ENCODE results near the gene BNC2. TPM values are rescaled to one million over a fixed set of nuclear protein-coding genes. Genes with fewer than 3 reads are reported as not detected.

BNC2 gene
- total RNA-seq, 1 donor, result 2.5 TPM

DNA sequence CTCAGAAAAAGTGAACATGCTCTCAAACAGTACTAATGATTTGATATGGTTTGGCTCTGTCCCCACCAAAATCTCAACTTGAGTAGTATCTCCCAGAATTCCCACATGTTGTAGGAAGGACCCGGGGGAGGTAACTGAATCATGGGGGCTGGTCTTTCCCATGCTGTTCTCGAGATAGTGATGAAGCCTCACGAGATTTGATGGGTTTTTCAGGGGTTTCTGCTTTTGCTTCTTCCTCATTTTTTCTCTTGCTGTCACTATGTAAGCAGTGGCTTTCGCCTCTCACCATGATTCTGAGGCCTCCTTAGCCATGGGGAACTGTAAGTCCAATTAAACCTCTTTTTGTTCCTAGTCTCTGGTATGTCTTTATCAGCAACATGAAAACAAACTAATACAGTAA lies 401.3 kb downstream of the BNC2 start:
- Histone ChIP-seq H3K4me1 (ENCODE audit: insufficient read depth, low read length) (no peaks in the 10 kb centered on the region), H3K4me3 (ENCODE audit: low read length) (no peak overlapping the region), H3K27me3 (ENCODE audit: insufficient read depth, low read length) (no peaks in the 10 kb centered on the region), H3K9me3 (ENCODE audit: low read depth, low read length) (no peaks in the 10 kb centered on the region)

DNA sequence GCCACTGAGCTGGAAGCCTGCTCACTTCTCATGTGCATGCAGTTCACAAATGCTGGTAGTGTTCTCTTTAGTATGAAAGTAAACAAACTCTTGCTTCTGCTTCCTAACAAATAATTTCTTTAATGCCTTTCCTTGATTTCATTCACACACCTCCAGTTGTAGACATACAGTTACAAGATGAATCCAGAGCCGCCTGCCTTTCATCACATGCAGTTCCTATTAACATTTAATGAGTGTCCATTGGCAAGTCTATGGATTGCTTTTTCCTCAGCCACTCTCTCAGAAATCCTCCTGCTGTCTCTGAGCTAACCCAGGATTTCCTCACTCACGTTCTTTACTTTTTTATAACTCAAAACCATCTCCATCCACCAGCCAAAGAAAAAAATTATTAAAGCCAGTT lies 408.6 kb downstream of the BNC2 start:
- no peak overlapping the region for H3K4me3 ChIP-seq (ENCODE audit: low read length)
- H3K27me3 ChIP-seq (ENCODE audit: insufficient read depth, low read length), result no peaks in the 10 kb centered on the region
- H3K4me1 ChIP-seq (ENCODE audit: insufficient read depth, low read length), result no peaks in the 10 kb centered on the region
- no peaks in the 10 kb centered on the region for H3K9me3 ChIP-seq (ENCODE audit: low read depth, low read length)

DNA sequence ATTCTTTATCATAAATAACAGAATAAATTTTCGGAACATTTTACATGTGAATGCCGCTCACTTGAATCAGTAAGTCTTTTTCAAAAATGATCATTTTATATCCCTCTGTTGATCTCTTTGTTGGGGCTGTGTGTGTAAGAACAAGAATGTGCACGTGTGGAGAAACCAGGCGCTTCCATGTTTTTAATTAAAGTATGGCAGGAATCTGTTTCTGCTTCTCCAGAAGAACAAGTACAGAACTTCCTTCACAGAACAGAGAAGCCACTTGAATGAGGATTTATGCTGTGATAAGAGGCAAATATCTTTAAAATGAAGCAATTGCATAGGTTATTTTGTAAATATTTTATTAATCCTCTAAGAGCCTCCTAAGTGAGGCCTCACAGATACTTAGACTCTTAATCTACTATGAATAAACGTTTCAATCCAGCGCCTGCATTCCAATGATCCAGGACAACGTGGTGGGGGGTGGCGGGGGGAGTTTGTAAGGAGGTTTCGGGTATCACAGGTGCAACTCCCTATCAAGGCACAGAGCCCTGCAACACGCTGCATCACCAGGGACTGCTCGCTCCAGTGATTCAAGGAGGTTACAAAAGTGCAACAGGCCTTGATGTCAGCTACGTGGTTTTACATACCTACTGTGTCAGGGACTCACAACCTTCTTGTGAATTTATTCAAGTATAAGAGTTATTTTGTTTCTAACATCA lies 409.2 kb downstream of the BNC2 start:
- Histone ChIP-seq H3K4me3 (ENCODE audit: low read length) (no peak overlapping the region), H3K9me3 (ENCODE audit: low read depth, low read length) (no peaks in the 10 kb centered on the region), H3K4me1 (ENCODE audit: insufficient read depth, low read length) (no peaks in the 10 kb centered on the region), H3K27me3 (ENCODE audit: insufficient read depth, low read length) (no peaks in the 10 kb centered on the region)

DNA sequence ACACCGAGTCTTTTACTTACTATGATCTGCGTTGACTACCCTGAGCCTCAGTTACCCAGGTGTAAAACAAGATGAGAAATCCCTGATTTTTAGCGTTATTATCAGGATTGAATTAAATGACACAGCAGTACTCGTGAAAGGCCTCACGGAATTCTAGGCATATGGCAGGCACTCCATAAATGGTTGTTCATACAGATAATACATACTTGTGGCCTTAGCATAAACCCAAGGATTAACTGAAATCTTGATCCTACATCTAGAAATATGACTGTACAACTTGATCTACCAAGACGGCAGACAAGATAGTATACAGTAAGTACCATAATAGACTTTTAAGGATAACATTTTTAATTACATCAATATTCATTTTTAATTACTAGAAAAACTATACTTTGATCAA lies 409.8 kb downstream of the BNC2 start:
- Histone ChIP-seq H3K27me3 (ENCODE audit: insufficient read depth, low read length) (no peaks in the 10 kb centered on the region), H3K4me3 (ENCODE audit: low read length) (no peak overlapping the region), H3K9me3 (ENCODE audit: low read depth, low read length) (no peaks in the 10 kb centered on the region), H3K4me1 (ENCODE audit: insufficient read depth, low read length) (no peaks in the 10 kb centered on the region)

DNA sequence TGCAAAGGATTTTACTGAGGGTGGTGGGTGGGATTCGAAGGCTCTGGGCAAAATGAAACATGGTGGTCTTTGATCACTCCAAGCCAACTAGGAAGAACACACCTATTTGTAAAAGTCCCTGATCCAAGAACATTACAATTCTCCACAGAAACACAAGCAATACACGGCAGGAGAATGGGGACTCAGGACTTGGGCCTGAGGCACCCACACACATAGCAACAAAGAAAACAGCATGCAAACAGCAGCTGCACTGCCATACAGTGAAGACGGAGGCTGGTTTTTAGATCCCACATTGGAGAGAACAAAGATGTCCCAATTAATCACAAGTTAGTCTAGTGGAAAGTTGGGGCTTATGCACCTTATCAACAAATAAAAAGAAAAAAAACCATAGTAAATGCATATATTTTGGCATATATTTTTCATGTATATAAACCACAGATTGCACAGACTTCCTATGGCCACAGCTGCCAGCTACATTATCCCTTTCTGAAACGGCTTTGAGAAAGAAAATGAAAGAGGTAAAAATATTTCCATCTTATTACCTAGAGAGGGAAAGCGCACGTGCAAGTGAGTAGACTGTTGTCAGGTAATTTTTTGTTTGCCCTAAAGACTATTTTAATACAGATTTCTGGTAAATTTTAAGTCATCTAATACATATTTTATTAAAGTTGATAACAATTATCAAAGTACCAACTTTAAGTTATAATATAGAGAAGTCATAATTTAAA lies 410.9 kb downstream of the BNC2 start:
- no peak overlapping the region for H3K4me3 ChIP-seq (ENCODE audit: low read length)
- no peaks in the 10 kb centered on the region for H3K27me3 ChIP-seq (ENCODE audit: insufficient read depth, low read length)
- no peaks in the 10 kb centered on the region for H3K4me1 ChIP-seq (ENCODE audit: insufficient read depth, low read length)
- no peaks in the 10 kb centered on the region for H3K9me3 ChIP-seq (ENCODE audit: low read depth, low read length)

DNA sequence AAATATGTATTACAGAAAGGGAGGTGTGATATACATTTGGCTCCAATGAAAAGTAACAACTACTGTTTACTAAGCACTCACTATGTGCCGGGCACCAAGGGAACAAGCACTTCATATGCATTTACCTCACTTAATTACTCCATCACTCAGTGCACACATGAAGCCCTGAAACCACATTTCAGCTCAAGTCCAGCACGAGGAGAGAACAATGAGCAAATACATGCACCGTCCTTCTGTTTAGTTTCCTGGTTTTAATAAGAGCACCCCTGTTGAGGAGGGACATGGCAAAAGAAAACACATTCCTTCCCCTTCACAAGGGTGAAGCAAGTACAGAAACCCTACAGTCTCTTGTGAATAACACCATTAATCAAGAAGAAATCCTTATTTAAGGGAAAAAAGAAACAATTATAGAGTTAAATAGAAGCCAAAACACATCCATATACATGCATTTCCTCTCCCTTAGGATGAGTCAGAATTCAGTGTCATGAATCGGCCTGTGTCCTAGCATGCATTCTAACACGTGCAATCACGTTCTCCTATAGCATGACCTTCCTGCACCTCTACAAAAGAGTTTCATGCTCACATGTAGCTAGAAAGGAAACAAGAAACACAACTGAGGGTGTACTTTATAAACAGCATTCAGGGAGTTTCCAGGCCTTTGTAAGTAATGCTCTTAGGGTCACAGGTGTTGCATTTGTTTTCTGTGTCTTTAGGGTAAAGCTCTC lies 411.6 kb downstream of the BNC2 start:
- Histone ChIP-seq H3K4me3 (ENCODE audit: low read length) (no peak overlapping the region), H3K4me1 (ENCODE audit: insufficient read depth, low read length) (no peaks in the 10 kb centered on the region), H3K27me3 (ENCODE audit: insufficient read depth, low read length) (no peaks in the 10 kb centered on the region), H3K9me3 (ENCODE audit: low read depth, low read length) (no peaks in the 10 kb centered on the region)

DNA sequence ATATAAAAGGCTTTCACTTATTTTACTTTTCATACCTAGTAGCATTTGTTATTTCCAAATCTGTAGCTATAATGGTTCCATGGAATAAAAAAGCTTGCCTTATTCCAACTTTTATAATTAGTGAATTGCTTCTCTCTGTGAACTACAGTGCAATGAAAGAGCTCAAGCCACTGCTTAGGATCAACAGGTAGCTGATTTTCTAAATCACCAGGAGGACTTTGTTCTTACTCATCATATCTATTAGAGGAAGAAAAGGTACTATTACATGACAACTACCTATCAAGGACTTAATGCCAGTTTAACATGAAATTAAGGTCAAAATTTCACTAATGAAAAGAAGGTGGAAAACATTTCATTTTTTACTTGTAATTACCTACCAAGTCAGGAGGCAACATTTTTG lies 414.6 kb downstream of the BNC2 start:
- Histone ChIP-seq H3K27me3 (ENCODE audit: insufficient read depth, low read length) (no peaks in the 10 kb centered on the region), H3K4me3 (ENCODE audit: low read length) (no peak overlapping the region), H3K9me3 (ENCODE audit: low read depth, low read length) (no peaks in the 10 kb centered on the region), H3K4me1 (ENCODE audit: insufficient read depth, low read length) (no peaks in the 10 kb centered on the region)

DNA sequence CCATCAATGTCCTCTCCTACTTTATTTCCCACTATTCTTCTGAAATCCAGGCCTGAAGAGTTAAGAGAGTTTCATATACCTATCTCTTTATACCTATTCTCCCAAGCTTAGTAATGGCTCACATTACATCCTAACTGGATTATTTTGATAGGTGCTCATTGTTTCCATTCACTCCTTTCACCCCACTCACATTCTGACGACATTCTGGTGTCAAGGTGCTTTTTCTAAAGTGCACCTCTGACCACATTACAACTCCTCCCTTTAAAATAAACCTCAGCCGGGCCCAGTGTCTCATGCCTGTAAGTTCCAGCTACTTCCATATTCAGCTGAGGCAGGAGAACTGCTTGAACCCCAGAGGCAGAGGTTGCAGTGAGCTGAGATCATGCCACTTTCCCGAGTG lies 417.1 kb downstream of the BNC2 start:
- H3K4me3 ChIP-seq (ENCODE audit: low read length), result no peak overlapping the region
- H3K9me3 ChIP-seq (ENCODE audit: low read depth, low read length), result no peaks in the 10 kb centered on the region
- no peaks in the 10 kb centered on the region for H3K27me3 ChIP-seq (ENCODE audit: insufficient read depth, low read length)
- no peaks in the 10 kb centered on the region for H3K4me1 ChIP-seq (ENCODE audit: insufficient read depth, low read length)

DNA sequence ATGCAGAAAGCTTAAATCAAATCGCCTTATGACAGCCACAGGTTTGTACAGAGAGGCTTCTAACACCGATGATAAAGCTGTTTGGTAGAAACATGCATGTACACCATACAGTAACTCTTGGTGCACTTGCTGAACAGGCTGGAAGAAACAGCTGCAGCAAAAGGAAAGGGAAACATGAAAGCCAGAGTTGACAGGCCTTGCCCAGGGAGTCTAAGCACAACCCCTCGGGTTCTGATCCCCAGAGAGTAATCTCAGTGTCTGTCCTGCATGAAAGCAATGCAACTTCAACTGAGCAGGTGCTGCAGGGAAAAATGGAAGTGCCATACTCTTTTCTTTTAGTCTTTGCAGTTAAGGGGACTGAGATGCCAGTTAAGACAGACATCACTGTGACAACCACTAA lies 419.9 kb downstream of the BNC2 start:
- Histone ChIP-seq H3K9me3 (ENCODE audit: low read depth, low read length) (no peaks in the 10 kb centered on the region), H3K4me3 (ENCODE audit: low read length) (no peak overlapping the region), H3K4me1 (ENCODE audit: insufficient read depth, low read length) (no peaks in the 10 kb centered on the region), H3K27me3 (ENCODE audit: insufficient read depth, low read length) (no peaks in the 10 kb centered on the region)

DNA sequence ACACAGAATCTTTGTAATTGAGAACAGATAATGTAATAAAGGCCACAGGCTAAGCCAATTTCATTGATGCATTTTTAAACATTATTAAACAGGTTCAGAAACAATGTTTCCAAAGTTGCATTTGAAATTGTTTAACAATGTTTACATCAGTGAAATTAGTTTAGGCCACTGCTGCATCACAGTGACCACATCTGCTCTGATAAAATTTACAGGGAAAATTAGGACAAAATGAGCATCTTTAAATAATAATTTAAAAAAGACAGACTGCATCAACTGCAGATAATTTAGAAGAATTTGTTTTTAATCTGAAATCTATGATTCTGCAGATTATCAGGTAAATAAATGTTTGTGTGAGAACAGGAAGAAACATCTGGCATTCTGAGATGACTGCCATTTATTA lies 420.4 kb downstream of the BNC2 start:
- Histone ChIP-seq H3K4me3 (ENCODE audit: low read length) (no peak overlapping the region), H3K4me1 (ENCODE audit: insufficient read depth, low read length) (no peaks in the 10 kb centered on the region), H3K27me3 (ENCODE audit: insufficient read depth, low read length) (no peaks in the 10 kb centered on the region), H3K9me3 (ENCODE audit: low read depth, low read length) (no peaks in the 10 kb centered on the region)

DNA sequence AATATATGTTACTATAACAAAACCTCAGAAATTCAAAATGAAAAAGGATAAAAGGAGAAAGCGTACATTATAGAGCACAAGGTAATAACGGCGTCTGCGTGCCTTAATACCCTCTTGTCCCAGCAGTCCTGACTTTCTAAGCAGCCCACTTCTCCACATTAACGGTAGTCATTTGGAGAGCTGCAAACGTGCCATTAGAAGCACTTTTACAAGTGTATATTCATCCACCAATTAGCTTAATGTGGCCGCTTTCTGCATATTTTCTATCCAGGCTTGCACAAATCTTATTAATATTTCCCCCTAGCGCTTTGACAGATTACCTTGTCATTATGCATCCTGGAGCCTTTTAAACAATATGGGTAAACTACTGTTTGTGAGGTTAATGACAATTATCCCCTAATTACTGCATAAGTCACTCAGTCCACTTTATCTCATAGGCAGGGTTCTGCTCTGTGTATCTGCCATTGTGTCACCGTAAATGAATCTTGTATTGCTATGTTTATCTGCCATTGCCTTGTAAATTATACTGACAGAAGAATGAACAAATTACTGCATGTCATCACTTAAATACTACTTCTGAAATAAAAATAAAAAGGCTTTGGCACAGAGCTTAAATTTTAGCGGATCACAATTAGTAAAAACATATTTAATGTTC lies 421.3 kb downstream of the BNC2 start:
- no peak overlapping the region for H3K4me3 ChIP-seq (ENCODE audit: low read length)
- no peaks in the 10 kb centered on the region for H3K4me1 ChIP-seq (ENCODE audit: insufficient read depth, low read length)
- H3K27me3 ChIP-seq (ENCODE audit: insufficient read depth, low read length), result no peaks in the 10 kb centered on the region
- H3K9me3 ChIP-seq (ENCODE audit: low read depth, low read length), result no peaks in the 10 kb centered on the region

DNA sequence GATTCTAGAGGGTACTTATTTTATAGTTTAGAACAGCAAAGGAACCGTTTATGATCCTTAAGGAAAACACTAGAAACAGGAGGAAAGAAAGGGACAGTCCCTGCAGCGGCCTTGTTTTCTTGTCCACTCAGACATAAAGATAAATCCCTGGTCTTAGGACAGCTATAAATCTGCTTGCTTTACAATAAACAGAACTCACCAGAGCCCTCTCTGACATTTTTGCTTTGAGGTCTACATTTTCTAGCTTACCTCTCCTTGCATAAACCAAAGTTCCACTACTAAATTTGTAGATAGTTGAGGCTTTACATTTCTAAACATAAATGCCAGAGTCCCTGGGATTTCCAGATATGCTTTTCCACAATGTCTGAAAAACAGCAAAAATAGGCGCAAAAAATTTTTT lies 422.5 kb downstream of the BNC2 start:
- Histone ChIP-seq H3K9me3 (ENCODE audit: low read depth, low read length) (no peaks in the 10 kb centered on the region), H3K27me3 (ENCODE audit: insufficient read depth, low read length) (no peaks in the 10 kb centered on the region), H3K4me1 (ENCODE audit: insufficient read depth, low read length) (no peaks in the 10 kb centered on the region), H3K4me3 (ENCODE audit: low read length) (no peak overlapping the region)

DNA sequence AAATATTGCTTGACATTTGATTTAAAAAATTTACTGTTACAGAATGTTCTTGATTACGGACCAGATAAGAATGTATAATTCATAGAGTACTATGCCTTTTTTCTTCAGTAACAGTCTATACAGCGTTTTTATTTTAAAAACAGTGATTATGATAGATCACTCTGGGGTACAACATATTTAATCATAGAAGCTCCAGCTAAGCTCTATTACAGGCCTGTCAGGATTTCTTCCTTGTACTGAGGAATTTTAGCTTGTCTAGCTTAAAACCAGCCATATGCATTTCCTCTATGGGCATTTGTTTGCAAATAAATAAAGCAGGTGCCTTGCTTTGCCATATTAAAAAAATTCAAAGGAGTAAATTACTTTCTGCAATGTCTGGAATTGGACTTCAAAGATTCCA lies 423.8 kb downstream of the BNC2 start:
- Histone ChIP-seq H3K4me1 (ENCODE audit: insufficient read depth, low read length) (no peaks in the 10 kb centered on the region), H3K9me3 (ENCODE audit: low read depth, low read length) (no peaks in the 10 kb centered on the region), H3K4me3 (ENCODE audit: low read length) (no peak overlapping the region)

DNA sequence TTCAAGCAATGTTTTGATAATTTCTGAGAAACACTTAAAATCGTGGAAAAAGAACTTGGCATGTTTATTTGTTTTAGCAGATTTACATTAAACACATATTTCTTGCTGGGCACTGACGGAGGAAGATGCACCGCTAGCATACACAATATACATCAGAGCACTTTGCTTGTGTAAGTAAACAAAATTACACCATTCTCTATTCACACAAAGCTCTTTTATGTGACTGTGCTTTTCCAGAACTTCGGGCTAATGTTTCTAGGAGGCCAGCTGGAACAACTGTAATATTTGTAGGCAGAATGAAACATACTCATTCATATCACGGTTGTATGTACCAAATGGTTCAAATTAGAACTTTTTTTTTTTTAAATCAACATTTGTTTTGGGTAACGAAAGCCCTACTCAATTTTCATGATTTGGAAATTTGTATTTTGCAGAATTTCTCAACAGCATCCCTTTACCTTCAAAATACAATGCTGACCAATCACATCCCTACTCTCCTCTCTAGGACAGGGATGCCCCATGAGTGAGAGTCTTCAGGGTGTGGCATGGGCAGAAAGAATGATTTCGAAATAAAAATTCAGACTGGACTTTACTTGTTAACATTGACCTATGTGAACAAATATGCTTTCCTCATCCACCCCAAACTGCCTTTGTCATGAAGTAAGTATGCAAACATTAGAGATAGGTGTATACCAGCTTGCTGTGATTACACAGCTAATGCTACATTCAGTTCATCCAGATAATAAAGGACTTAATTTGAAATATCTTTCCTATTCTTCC lies 425.1 kb downstream of the BNC2 start:
- Histone ChIP-seq H3K27me3 (ENCODE audit: insufficient read depth, low read length) (no peaks in the 10 kb centered on the region), H3K4me3 (ENCODE audit: low read length) (no peak overlapping the region), H3K9me3 (ENCODE audit: low read depth, low read length) (no peaks in the 10 kb centered on the region), H3K4me1 (ENCODE audit: insufficient read depth, low read length) (no peaks in the 10 kb centered on the region)

More for the DNA sequence above, 423.8 kb downstream of the BNC2 start:
- no peaks in the 10 kb centered on the region for H3K27me3 ChIP-seq (ENCODE audit: insufficient read depth, low read length)

All from mononuclear cell (primary cell).